IPS-18a (cell line): Measurements from ENCODE around the gene CYP2D6.

ENCODE experiments used
- H3K27ac ChIP-seq: one replicate; pipeline ENCODE4 v1.5.1; 2013; ENCODE audit warnings: low read length
- H3K27me3 ChIP-seq: one replicate; pipeline ENCODE4 v1.6.1; 2013; ENCODE audit warnings: mild to moderate bottlenecking, low read length; ENCODE audit not compliant: control insufficient read depth, insufficient read depth
- H3K36me3 ChIP-seq: one replicate; pipeline ENCODE4 v1.6.1; 2013; ENCODE audit warnings: low read depth, low read length; ENCODE audit not compliant: control insufficient read depth
- H3K4me1 ChIP-seq: one replicate; pipeline ENCODE4 v1.6.1; 2013; ENCODE audit warnings: low read depth, low read length; ENCODE audit not compliant: control insufficient read depth
- H3K4me3 ChIP-seq: one replicate; pipeline ENCODE4 v1.5.1; 2013; ENCODE audit warnings: low read length
- H3K9ac ChIP-seq: one replicate; pipeline ENCODE4 v1.6.1; 2013; ENCODE audit warnings: mild to moderate bottlenecking, low read length, moderate library complexity
- H3K9me3 ChIP-seq: one replicate; pipeline ENCODE4 v1.6.1; 2013; ENCODE audit warnings: low read depth, low read length; ENCODE audit not compliant: control insufficient read depth

Gene CYP2D6

GRCh38 chr22:42169055-42169469 lies 38.5 kb upstream of the CYP2D6 start:
- Histone ChIP-seq H3K36me3 (peaks cover 3% of the 10 kb centered on the region), H3K27ac (no peak overlapping the region), H3K9ac (no peak overlapping the region), H3K4me3 (no peak overlapping the region), H3K4me1 (no peaks in the 10 kb centered on the region), H3K9me3 (no peaks in the 10 kb centered on the region), H3K27me3 (no peaks in the 10 kb centered on the region)

GRCh38 chr22:42168476-42168875 lies 37.9 kb upstream of the CYP2D6 start:
- Histone ChIP-seq H3K9ac (no peak overlapping the region), H3K4me1 (no peaks in the 10 kb centered on the region), H3K27me3 (no peaks in the 10 kb centered on the region), H3K27ac (no peak overlapping the region), H3K4me3 (no peak overlapping the region), H3K9me3 (no peaks in the 10 kb centered on the region), H3K36me3 (peaks cover 3% of the 10 kb centered on the region)

GRCh38 chr22:42167066-42167465 lies 36.5 kb upstream of the CYP2D6 start:
- H3K4me3 ChIP-seq = no peak overlapping the region
- no peaks in the 10 kb centered on the region for H3K27me3 ChIP-seq
- H3K36me3 ChIP-seq = peaks cover 6% of the 10 kb centered on the region

GRCh38 chr22:42164901-42165300 lies 34.3 kb upstream of the CYP2D6 start:
- H3K36me3 ChIP-seq = peaks cover 6% of the 10 kb centered on the region
- no peak overlapping the region for H3K27ac ChIP-seq
- H3K4me3 ChIP-seq = no peak overlapping the region

More at GRCh38 chr22:42167066-42167465, 36.5 kb upstream of the CYP2D6 start:
- Histone ChIP-seq H3K9ac (no peak overlapping the region), H3K27ac (no peak overlapping the region), H3K4me1 (no peaks in the 10 kb centered on the region), H3K9me3 (no peaks in the 10 kb centered on the region)

GRCh38 chr22:42163515-42163914 lies 32.9 kb upstream of the CYP2D6 start:
- no peak overlapping the region for H3K9ac ChIP-seq
- H3K4me1 ChIP-seq = no peaks in the 10 kb centered on the region
- no peaks in the 10 kb centered on the region for H3K9me3 ChIP-seq
- H3K27ac ChIP-seq = no peak overlapping the region
- H3K36me3 ChIP-seq = peaks cover 6% of the 10 kb centered on the region
- H3K27me3 ChIP-seq = no peaks in the 10 kb centered on the region
- H3K4me3 ChIP-seq = no peak overlapping the region

More at GRCh38 chr22:42164901-42165300, 34.3 kb upstream of the CYP2D6 start:
- no peaks in the 10 kb centered on the region for H3K27me3 ChIP-seq
- H3K4me1 ChIP-seq = no peaks in the 10 kb centered on the region
- no peak overlapping the region for H3K9ac ChIP-seq
- no peaks in the 10 kb centered on the region for H3K9me3 ChIP-seq

- Histone ChIP-seq H3K36me3 (peaks cover 6% of the 10 kb centered on the region), H3K27me3 (no peaks in the 10 kb centered on the region), H3K27ac (no peak overlapping the region), H3K4me3 (no peak overlapping the region), H3K9ac (no peak overlapping the region), H3K9me3 (no peaks in the 10 kb centered on the region), H3K4me1 (no peaks in the 10 kb centered on the region)
Measured at GRCh38 chr22:42162728-42163489, 32.3 kb upstream of the CYP2D6 start.

GRCh38 chr22:42160830-42161696 lies 30.5 kb upstream of the CYP2D6 start:
- no peaks in the 10 kb centered on the region for H3K9me3 ChIP-seq
- no peaks in the 10 kb centered on the region for H3K27me3 ChIP-seq
- no peak overlapping the region for H3K9ac ChIP-seq
- no peaks in the 10 kb centered on the region for H3K4me1 ChIP-seq
- no peak overlapping the region for H3K4me3 ChIP-seq
- H3K36me3 ChIP-seq = peaks cover 6% of the 10 kb centered on the region
- no peak overlapping the region for H3K27ac ChIP-seq

- peaks cover 4% of the 10 kb centered on the region for H3K36me3 ChIP-seq
Measured at GRCh38 chr22:42160251-42160650, 29.6 kb upstream of the CYP2D6 start.

GRCh38 chr22:42158456-42159132 lies 28.0 kb upstream of the CYP2D6 start:
- H3K4me1 ChIP-seq = no peaks in the 10 kb centered on the region
- no peaks in the 10 kb centered on the region for H3K27me3 ChIP-seq
- H3K27ac ChIP-seq = no peak overlapping the region
- H3K9me3 ChIP-seq = no peaks in the 10 kb centered on the region
- no peak overlapping the region for H3K4me3 ChIP-seq
- H3K9ac ChIP-seq = no peak overlapping the region
- peaks cover 6% of the 10 kb centered on the region for H3K36me3 ChIP-seq

More at GRCh38 chr22:42160251-42160650, 29.6 kb upstream of the CYP2D6 start:
- Histone ChIP-seq H3K9me3 (no peaks in the 10 kb centered on the region), H3K27me3 (no peaks in the 10 kb centered on the region), H3K4me1 (no peaks in the 10 kb centered on the region), H3K9ac (no peak overlapping the region), H3K4me3 (no peak overlapping the region), H3K27ac (no peak overlapping the region)

GRCh38 chr22:42156598-42156997 lies 26.0 kb upstream of the CYP2D6 start:
- Histone ChIP-seq H3K36me3 (peaks cover 2% of the 10 kb centered on the region), H3K9ac (no peak overlapping the region), H3K27ac (no peak overlapping the region), H3K27me3 (no peaks in the 10 kb centered on the region), H3K9me3 (no peaks in the 10 kb centered on the region), H3K4me1 (no peaks in the 10 kb centered on the region), H3K4me3 (no peak overlapping the region)

GRCh38 chr22:42156121-42156520 lies 25.5 kb upstream of the CYP2D6 start:
- Histone ChIP-seq H3K9me3 (no peaks in the 10 kb centered on the region), H3K4me3 (no peak overlapping the region), H3K27me3 (no peaks in the 10 kb centered on the region), H3K36me3 (peaks cover 2% of the 10 kb centered on the region), H3K27ac (no peak overlapping the region), H3K4me1 (no peaks in the 10 kb centered on the region), H3K9ac (no peak overlapping the region)
